A673 (cell line): ENCODE data around the gene RNGTT. TPM values are rescaled to one million over a fixed set of nuclear protein-coding genes. Genes with fewer than 3 reads are reported as not detected.

ENCODE experiments used
- BruUV-seq: library from RNA; stranded (reverse); fragments of 400-500 nt; replicated peaks from 2 replicates; lab custom pipeline; 2021; lab: Mats Ljungman, UMichigan
- CTCF ChIA-PET: fragments of 300-600 bp; sonication (Branson Sonifier 250); formaldehyde crosslinking; loops from one replicate; lab custom pipeline; 2022; ENCODE audit warnings: antibody characterized with exemption; lab: Charles Lee
- POLR2A ChIA-PET: fragments of 300-600 bp; sonication (Branson Sonifier 250); formaldehyde crosslinking; loops from one replicate; lab custom pipeline; 2022; ENCODE audit warnings: antibody characterized with exemption; ENCODE audit not compliant: low non-redundant PET; lab: Charles Lee
- DNase-seq: peaks from one replicate; pipeline ENCODE4 v3.0.0-alpha.2; 2015; ENCODE audit warnings: low spot score
- H3K27ac ChIP-seq: fragments of 200-600 bp; sonication (generic); 2 replicates; pipeline ENCODE4 v1.5.1; 2016; ENCODE audit warnings: mixed run types, low read depth, mild to moderate bottlenecking, mixed read lengths, antibody characterized with exemption, low read length; ENCODE audit not compliant: poor library complexity, severe bottlenecking
- H3K27me3 ChIP-seq: fragments of 200-600 bp; sonication (generic); replicated peaks from 2 replicates; pipeline ENCODE4 v1.6.1; 2017; ENCODE audit warnings: mixed run types, low read depth, mild to moderate bottlenecking, mixed read lengths, antibody characterized with exemption, low read length; ENCODE audit not compliant: insufficient read depth, poor library complexity
- H3K36me3 ChIP-seq: fragments of 200-600 bp; sonication (generic); 2 replicates; pipeline ENCODE4 v1.6.1; 2016; ENCODE audit warnings: mixed run types, mild to moderate bottlenecking, mixed read lengths, antibody characterized with exemption, low read length; ENCODE audit not compliant: insufficient read depth, poor library complexity, severe bottlenecking
- H3K4me1 ChIP-seq: fragments of 200-600 bp; sonication (generic); 2 replicates; pipeline ENCODE4 v1.6.1; 2017; ENCODE audit warnings: mixed run types, mild to moderate bottlenecking, mixed read lengths, antibody characterized with exemption, low read length; ENCODE audit not compliant: insufficient read depth, poor library complexity, severe bottlenecking
- H3K4me3 ChIP-seq: fragments of 200-600 bp; sonication (generic); 2 replicates; pipeline ENCODE4 v1.5.1; 2016; ENCODE audit warnings: low read depth, mixed run types, mild to moderate bottlenecking, mixed read lengths, low read length; ENCODE audit not compliant: poor library complexity, severe bottlenecking
- H3K9me3 ChIP-seq: fragments of 200-600 bp; sonication (generic); 2 replicates; pipeline ENCODE4 v1.6.1; 2016; ENCODE audit warnings: mixed run types, low read depth, mild to moderate bottlenecking, mixed read lengths, antibody characterized with exemption, low read length; ENCODE audit not compliant: poor library complexity, severe bottlenecking
- EZH2 ChIP-seq: fragments of 200-600 bp; sonication (generic); IDR thresholded peaks from 2 replicates; pipeline ENCODE4 v1.6.1; 2017; ENCODE audit warnings: borderline replicate concordance, low read depth, mild to moderate bottlenecking, mixed read lengths, antibody characterized with exemption, low read length; ENCODE audit not compliant: poor library complexity, severe bottlenecking
- intact Hi-C: fragments of 100-400 bp; cut with micrococcal nuclease; formaldehyde crosslinking; loops from one replicate; pipeline ENCODE4 v1.10.0; 2022; ENCODE audit not compliant: unreplicated experiment
- total RNA-seq: library from RNA; stranded (reverse); gene quantifications from 2 replicates; pipeline ENCODE4 v1.2.3, GENCODE V29; 2021
- TF ChIP-seq, protein P1 (sequence below): fragments of 300-800, 200-600 bp; sonication (generic); conservative IDR thresholded peaks from 2 replicates; pipeline ENCODE4 v1.5.1; 2017; ENCODE audit warnings: low read depth, mild to moderate bottlenecking, antibody characterized with exemption, low read length, moderate library complexity, mixed read lengths

Gene RNGTT
- total RNA-seq, 1 experiment from 2014 or later: 31.8 TPM

DNA sequence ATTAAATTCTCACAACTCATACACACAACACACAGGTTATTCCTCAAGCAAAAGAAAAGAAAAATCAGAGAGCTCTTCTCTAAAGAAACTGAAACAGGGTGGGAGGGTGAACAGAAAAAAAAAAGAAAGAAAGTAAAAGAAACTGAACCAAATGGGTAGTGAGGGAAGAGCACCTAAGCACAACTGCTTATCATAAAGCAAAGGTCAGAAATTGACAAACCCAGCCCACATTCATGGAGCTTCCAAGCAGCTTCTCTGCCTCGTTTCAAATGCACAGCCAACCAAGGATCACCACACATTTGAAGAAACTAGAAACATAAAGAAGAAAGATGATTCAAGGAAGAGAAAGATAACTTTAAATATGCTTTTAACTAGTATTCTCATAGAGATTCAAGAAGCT, 90.5 kb downstream of the RNGTT start:
- intact Hi-C loops: loop anchor here (5.0 kb wide), 2 partner anchors 1736 to 1806 kb away; no protein-coding TSS in a partner anchor
- DNase-seq: no peak
- H3K27ac ChIP-seq: no peak overlapping the region
- no peak overlapping the region for H3K4me3 ChIP-seq
- TF ChIP-seq, protein P1, sequence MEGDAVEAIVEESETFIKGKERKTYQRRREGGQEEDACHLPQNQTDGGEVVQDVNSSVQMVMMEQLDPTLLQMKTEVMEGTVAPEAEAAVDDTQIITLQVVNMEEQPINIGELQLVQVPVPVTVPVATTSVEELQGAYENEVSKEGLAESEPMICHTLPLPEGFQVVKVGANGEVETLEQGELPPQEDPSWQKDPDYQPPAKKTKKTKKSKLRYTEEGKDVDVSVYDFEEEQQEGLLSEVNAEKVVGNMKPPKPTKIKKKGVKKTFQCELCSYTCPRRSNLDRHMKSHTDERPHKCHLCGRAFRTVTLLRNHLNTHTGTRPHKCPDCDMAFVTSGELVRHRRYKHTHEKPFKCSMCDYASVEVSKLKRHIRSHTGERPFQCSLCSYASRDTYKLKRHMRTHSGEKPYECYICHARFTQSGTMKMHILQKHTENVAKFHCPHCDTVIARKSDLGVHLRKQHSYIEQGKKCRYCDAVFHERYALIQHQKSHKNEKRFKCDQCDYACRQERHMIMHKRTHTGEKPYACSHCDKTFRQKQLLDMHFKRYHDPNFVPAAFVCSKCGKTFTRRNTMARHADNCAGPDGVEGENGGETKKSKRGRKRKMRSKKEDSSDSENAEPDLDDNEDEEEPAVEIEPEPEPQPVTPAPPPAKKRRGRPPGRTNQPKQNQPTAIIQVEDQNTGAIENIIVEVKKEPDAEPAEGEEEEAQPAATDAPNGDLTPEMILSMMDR: no peak
- no peak for TF ChIP-seq EZH2
- no peaks in the 10 kb centered on the region for H3K27me3 ChIP-seq
- H3K36me3 ChIP-seq: no peaks in the 10 kb centered on the region
- ChIA-PET CTCF (no interaction called here), POLR2A (no interaction called here)
- H3K4me1 ChIP-seq: no peaks in the 10 kb centered on the region
- no peaks in the 10 kb centered on the region for H3K9me3 ChIP-seq
- BruUV-seq: no TSS peak

DNA sequence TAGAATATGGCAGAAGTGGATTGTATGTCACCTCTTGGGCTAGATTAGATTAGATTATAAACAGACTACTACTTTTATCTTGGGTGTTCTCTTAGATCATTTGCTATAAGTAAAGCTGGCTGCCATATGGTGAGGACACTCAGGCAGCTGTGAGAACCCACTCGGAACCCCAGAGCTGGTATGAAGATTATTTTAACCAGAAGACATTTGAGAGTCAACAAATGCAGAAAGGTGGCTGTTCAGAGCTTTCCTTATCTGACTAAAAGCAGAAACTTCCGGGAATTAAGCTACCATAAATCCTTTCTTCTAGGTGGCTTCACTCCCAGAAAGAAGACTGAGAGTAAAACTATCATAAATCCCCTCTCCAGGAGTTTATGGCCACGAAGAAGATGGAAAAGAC, 91.9 kb downstream of the RNGTT start:
- no peak for DNase-seq
- BruUV-seq: no TSS peak
- no peaks in the 10 kb centered on the region for H3K9me3 ChIP-seq
- intact Hi-C loops: loop anchor here (2.0 to 5.0 kb wide), 3 partner anchors 943 to 1804 kb away; no protein-coding TSS in a partner anchor
- POLR2A ChIA-PET: no interaction called here
- H3K4me3 ChIP-seq: no peak overlapping the region
- no peaks in the 10 kb centered on the region for H3K36me3 ChIP-seq
- CTCF ChIA-PET: no interaction called here
- H3K27ac ChIP-seq: no peak overlapping the region
- no peaks in the 10 kb centered on the region for H3K4me1 ChIP-seq
- H3K27me3 ChIP-seq: no peaks in the 10 kb centered on the region
- TF ChIP-seq EZH2: no peak
- TF ChIP-seq, protein P1: no peak

DNA sequence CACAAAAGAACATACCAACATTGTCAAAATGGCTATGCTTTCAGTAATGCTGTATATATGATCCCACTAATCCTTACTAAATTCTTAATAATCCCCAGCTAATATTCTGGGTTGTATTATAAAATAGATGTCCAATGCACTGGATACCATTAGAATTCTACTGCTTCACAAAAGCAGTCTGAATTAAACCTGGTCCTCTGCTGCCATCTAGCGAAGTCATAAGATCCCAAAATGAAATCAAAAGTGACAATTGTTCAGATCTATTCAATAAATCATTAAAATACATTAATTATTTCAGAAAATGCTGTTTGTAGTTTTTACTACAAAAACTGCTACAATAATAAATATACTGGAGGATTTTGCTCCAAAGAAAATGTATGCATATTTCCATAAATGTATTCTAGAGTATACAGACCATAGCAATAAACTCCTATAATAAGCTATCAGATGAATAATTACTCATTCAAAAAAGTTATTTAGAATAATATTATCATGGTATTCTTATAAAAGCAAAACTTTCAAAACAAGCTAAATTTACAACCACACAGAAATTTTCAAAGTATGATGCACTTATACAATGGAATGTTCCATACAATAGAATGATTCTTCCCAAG, 92.6 kb downstream of the RNGTT start:
- ChIA-PET POLR2A (interaction anchor here (0.7 kb wide), 1 partner anchor 850 kb away, joined by 3 read pairs; no protein-coding TSS in a partner anchor), CTCF (no interaction called here)
- Histone ChIP-seq H3K9me3 (no peaks in the 10 kb centered on the region), H3K4me1 (no peaks in the 10 kb centered on the region), H3K27ac (no peak overlapping the region), H3K36me3 (no peaks in the 10 kb centered on the region), H3K4me3 (no peak overlapping the region), H3K27me3 (no peaks in the 10 kb centered on the region)
- BruUV-seq: no TSS peak
- intact Hi-C loops: loop anchor here (2.0 to 5.0 kb wide), 3 partner anchors 942 to 1804 kb away; no protein-coding TSS in a partner anchor
- TF ChIP-seq EZH2: no peak
- TF ChIP-seq, protein P1: peak; percentile 77
- peak; percentile 70 for DNase-seq
